ENCODE data around the gene CD74. TPM values are rescaled to one million over a fixed set of nuclear protein-coding genes. Genes with fewer than 3 reads are reported as not detected.

CD74 gene
- total RNA-seq, 1 experiment from 2014 or later, result 118 TPM

DNA sequence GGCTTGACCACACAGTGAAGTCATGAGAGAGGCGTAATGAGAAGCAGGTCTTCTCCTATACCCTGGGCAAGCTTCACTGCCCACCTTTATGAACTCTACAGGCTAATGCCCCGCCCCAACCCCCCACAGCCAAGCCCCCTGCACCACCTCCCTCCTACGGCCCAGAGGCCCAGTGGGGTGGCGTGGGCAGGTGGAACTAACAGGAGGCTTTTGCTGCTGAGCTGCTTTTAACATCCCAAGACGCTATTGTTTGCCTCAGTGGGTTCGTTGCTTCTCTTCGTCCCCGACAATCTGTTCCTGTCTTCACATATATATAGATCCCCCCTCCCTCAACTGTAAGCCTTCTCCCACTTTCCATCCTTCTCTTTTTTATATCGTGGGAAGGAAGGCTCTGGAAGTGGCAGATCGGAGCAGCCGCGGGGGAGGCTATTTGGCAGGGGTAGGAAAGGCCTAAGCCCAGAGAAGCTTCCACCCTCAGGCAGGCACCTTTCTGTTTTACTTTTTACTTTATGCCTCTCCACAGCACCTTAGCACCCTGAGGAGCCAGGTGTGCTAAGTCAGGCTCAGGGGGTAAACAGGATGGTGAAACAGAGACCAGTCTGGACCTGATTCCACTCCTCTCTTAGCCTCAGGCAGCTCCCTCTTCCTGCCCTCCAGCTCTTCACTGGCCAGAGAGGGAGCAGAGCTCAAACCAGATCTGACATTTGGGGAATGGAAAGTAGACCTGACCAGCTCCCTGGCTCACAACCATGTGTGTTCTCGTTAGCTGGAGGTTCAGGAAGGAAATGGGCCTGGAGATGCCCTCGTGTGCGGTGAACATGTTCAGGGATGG is 26.5 kb downstream of the CD74 start:
- in situ Hi-C loops (cut with HindIII; ENCODE audit: low sequenced_read_pairs), result no loop called here
- no peak for DNase-seq (ENCODE audit: low spot score)

DNA sequence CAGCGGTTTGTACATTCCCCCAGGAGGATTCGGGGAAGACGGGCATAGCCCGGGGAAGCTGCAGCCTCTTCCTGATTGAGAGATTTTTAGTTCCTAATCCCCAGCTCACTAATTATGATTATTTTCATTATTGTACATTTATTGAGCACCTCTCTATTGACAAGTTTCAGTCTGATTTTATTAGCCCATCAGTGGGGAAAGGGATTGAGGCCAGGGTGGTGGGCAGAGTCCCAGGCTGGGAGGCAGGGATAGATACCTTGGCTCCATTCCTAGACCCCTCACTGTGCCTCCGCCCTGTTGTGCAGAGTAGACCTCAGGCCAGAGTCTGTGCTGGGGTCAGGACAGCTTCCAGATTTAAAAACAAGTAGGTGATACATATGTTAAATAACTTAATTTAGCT is 28.0 kb downstream of the CD74 start:
- no peak for DNase-seq (ENCODE audit: low spot score)
- in situ Hi-C loops (cut with HindIII; ENCODE audit: low sequenced_read_pairs), result no loop called here

DNA sequence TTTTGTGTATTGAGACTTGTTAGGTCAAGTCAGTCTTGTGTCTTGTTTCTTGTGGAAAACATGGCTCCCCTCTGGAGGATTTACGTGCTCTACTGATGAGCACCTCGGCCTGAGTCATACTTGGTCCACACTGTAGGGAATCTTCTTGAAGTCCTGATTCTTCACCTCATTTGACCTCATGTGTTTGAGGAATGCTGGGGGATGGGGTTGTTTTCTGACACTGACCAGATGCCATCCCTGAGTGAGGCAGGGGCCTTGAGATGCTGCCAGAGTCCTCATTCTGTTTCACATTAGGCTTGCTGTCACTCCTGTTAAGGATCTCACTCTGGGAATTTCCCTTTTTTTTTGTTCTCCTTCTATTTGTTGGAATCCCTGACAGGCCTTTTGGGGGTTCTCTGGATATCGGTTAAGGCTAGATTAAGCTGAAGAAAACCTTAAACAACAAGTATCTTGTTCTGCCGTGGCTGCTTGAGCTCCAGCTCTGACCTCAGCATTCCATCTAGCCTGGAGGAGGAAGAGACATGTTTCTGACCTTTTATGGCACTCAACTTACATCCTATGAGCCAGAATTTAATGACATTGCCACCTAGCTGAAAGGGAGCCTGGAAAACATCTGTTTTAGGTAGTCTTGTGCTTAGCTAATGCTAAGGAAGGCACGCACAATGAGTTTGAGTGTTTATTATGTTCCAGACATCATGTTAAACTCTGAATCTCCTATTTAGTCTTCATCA is 34.6 kb downstream of the CD74 start:
- no peak for DNase-seq (ENCODE audit: low spot score)
- in situ Hi-C loops (cut with HindIII; ENCODE audit: low sequenced_read_pairs), result no loop called here

DNA sequence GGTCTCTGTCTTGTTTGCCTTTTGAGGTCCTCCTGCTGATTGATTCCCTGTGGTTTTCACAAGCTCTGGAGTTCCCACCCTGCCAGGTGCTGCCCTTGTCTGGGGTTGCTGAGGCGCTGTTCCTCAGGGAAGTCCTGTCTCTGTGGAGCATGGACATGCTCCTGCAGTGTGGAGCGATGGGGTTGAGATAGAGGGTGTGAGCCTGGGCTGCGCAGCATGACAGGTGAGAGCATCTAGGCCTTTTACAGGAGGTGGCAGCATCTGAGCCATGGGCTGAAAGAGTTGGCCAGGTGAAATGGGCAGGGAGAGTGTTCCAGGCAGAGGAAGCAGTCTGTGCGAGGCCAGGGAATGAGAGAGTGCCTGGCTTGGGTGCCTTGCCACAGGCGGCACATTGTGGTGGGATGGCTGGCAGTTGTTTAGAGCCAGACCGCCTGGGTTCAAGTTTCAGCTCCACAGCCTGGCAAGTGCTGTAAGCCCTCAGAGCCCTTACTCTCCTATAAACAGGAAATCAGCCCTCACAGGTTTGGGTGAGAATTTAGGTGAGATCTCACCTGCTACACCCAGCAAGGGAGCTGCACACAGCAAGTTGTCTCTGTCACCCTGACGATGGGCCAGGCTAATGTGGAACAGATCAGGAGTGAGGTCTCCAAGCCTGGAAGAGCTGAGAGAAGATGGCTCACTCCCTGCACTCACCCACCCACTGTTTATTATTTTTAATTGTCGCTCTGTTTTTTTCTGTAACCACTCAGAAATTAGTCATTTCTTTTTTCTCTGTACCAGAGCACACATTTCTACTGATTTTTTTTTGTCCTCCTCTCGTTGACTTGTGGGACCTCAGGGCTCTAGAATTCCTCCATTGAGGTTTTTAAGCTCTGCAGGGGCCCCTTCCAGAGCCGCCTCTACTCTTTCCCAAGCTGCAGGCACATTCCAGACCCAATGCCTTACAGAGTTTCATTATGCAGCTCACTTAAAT is 35.6 kb downstream of the CD74 start:
- no peak for DNase-seq (ENCODE audit: low spot score)
- in situ Hi-C loops (cut with HindIII; ENCODE audit: low sequenced_read_pairs), result no loop called here

DNA sequence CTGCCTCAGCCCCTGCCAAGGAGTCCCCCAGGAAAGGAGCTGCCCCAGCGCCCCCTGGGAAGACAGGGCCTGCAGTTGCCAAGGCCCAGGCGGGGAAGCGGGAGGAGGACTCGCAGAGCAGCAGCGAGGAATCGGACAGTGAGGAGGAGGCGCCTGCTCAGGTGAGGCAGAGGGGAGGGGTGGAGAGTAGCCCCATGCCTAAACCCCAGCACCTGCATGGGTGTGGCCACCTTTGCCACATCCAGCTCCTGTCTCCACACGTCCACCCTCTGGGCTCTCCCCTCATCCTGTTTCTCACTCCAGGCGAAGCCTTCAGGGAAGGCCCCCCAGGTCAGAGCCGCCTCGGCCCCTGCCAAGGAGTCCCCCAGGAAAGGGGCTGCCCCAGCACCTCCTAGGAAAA is 38.1 kb downstream of the CD74 start:
- in situ Hi-C loops (cut with HindIII; ENCODE audit: low sequenced_read_pairs), result no loop called here
- DNase-seq (ENCODE audit: low spot score), result no peak

DNA sequence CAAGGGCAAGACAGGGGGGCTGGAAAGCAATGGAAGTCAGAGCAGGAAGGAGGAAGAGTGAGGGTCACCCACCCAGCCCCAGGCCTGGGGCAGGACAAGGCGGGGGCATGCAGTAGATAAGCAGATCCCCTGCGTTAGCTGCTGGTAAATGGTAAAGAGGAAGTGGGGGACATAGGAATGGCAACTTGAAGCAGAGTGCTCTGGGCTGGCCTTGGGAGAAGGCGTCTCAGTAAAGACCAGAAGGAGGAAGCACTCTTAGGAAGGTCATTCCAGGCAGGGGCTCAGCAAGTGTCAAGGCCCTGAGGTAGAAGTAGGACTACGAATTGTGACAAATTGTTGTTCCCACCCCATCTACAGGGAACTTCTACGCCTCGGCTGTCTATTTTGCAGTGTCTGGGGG is 40.1 kb downstream of the CD74 start:
- in situ Hi-C loops (cut with HindIII; ENCODE audit: low sequenced_read_pairs), result no loop called here
- no peak for DNase-seq (ENCODE audit: low spot score)

DNA sequence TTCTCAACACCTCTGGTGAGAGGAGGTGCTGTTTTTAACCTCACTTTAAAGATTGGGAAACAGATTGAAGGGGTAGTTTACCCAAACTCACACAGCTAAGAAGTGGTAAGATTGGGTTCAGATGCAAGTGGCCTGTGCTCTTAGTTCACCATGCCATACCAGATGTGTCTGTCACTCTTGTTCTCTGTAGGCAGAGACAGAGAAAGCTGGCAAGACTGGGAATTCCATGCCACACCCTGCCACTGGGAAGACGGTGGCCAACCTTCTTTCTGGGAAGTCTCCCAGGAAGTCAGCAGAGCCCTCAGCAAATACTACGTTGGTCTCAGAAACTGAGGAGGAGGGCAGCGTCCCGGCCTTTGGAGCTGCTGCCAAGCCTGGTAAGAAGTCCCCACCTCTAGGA is 44.2 kb downstream of the CD74 start:
- DNase-seq (ENCODE audit: low spot score), result no peak
- in situ Hi-C loops (cut with HindIII; ENCODE audit: low sequenced_read_pairs), result no loop called here

DNA sequence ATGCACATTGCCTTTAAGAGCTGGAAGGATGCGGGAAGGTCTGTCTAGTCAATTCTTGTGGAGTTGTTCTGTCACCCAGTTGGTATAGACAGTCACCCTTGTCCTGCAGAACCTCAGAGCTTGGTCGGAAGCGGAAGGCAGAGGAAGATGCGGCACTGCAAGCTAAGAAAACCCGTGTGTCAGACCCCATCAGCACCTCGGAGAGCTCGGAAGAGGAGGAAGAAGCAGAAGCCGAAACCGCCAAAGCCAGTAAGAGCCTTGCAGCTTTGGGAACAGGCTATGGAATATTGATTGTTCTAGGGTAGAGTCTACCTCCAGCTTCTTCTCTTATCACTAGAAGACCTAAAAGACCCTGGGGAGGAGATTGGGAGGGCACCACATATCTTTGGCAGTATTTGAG is 48.7 kb downstream of the CD74 start:
- no peak for DNase-seq (ENCODE audit: low spot score)
- in situ Hi-C loops (cut with HindIII; ENCODE audit: low sequenced_read_pairs), result loop anchor here (5.0 kb wide), 1 partner anchor 38 kb away; no protein-coding TSS in a partner anchor

DNA sequence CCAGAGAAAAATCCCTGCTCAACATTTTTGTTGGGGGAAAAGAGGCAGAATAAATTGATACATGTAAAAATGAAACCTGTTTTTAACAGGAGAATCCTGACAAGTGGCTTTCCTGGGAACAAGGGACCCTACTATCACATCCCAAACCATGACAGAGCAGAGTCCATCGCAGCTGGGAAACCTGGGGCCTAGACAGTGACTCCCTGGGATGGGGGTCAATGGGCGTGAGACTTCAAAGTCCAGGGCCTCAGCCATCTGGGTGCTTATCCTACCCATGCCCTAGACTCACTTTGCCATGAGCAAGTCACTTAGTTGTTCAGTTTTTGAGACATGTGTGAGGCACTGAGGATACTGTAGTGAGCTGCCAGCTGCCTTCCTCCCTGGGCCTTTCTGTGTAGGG is 49.5 kb downstream of the CD74 start:
- DNase-seq (ENCODE audit: low spot score), result no peak
- in situ Hi-C loops (cut with HindIII; ENCODE audit: low sequenced_read_pairs), result loop anchor here (5.0 kb wide), 1 partner anchor 39 kb away; no protein-coding TSS in a partner anchor

DNA sequence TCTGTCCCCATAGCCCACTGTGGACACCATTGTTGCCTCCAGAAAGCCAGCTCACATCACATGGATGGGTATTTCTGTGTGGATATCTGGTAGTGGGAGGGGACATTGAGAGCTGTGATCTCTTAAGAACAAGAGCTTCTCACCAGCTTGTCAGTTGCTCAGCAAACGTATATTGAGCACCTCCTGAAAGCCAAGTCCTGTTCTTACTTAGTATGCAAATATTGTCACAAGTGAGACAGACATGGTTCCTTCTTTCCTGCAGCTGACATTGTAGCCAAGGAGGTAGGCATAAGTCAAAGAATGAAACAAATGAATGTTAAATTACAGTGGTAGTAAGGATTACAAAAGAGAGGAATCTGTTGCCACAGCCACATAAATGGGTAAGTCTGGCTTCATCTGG is 51.4 kb downstream of the CD74 start:
- in situ Hi-C loops (cut with HindIII; ENCODE audit: low sequenced_read_pairs), result loop anchor here (5.0 kb wide), 1 partner anchor 41 kb away; no protein-coding TSS in a partner anchor
- DNase-seq (ENCODE audit: low spot score), result no peak

DNA sequence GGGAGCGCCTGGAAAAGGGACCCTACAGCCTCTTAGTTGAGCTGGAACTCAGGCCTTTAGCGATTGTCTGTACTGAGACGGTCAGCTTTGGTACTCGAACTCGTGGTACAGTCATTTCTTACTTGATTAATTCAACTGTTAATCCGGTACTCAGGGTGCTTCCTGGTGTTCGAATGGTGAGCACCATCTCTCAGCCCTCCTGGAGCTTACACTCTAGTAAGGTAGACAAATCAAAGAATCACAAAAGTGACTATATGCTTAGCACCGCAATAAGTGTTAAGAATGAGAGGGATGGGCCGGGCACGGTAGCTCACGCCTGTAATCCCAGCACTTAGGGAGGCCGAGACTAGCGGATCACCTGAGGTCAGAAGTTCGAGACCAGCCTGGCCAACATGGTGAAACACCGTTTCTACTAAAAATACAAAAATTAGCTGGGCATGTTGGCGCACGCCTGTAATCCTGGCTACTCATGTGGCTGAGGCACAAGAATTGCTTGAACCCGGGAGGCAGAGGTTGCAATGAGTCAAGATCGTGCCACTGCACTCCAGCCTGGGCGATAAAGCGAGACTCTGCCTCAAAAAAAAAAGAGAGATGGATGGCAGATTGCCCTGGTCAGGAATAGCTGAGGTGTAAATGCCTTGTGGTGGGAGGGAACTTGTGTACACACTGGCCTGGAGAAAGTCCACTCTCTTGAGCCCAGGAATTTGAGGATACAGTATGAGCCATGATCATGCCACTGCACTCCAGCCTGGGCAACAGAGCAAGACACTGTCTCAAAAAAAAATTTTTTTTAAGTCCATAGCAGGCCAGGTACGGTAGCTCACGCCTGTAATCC is 54.2 kb downstream of the CD74 start:
- in situ Hi-C loops (cut with HindIII; ENCODE audit: low sequenced_read_pairs), result no loop called here
- no peak for DNase-seq (ENCODE audit: low spot score)

DNA sequence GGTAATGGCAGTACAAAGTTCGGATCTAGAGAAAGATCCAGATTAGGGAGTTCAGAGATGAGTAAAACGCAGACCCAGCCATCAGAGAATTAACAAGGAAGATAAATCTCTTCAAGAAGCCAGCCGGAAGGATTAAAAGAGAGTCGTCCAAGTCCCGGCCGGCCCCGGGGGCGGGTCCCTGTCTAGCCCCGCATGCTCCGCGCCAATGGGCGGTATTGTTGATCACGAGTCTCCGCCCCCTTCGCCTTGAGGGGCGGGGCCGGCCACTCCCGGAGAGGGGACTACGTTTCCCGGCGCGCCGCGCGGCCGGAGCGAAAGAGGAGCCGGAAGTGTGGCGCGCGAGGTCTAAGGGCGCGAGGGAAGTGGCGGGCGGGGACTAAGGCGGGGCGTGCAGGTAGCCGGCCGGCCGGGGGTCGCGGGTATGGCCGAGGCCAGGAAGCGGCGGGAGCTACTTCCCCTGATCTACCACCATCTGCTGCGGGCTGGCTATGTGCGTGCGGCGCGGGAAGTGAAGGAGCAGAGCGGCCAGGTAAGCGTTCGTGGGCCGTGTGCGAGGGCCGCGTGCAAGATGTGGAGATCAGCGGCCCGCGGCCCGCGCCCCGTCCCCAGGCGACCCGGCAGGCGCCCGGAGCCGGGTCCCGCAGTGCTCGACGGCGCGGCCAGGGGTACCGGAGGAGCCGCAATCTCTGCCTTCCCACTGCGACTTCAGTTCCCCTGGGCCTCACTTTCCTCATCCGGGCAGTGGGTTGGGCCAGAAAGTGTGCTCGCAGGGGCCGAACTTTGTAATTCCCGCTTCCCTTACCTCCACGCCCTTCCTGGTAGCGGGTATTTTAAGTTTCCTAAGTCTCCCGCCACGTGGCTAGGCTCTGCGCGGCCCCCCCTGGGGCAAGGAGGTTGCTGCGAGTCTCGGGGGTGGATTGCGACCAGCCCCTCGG is 55.1 kb downstream of the CD74 start, which contains the start of gene TCOF1:
TCOF1 (plus strand) TSS at position 372 of the 935 bp plus-strand sequence; CDS start at position 422, 50 bp downstream.
- DNase-seq (ENCODE audit: low spot score), result peak; percentile 97
- in situ Hi-C loops (cut with HindIII; ENCODE audit: low sequenced_read_pairs), result no loop called here

DNA sequence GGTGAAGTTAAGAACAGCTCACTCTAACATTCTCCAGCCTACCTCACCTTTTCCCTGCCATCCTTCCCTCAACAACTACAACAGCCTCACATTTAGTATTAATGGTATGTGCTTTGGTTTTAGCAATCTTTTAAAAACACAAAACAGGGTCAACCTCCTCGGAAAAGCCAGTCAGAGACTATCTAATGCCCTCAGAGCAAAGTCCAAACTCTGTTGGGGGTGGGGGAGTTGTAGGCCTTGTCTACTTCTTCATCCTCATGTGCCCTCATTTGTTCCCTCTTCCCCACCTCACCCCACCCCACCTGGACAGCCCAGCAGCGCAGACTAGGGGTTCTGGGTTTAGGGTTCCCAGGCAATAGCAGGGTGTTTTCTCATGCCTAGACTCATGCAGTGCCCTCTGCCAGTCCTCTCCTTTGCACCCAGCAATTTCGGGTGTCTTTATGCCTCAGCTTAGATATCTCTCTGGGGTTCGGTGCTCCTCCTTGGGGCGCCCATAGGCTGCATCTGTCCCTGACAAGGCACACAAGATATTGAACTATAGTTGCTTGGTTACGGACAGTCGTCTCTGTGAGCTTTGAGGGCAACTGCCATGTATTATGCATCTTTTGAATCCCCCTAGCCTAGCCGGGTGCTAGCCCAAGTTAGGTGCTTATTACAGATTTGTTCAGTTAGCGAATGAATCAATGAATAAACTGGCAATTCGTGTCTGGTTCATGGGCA is 56.0 kb downstream of the CD74 start:
- in situ Hi-C loops (cut with HindIII; ENCODE audit: low sequenced_read_pairs), result no loop called here
- DNase-seq (ENCODE audit: low spot score), result no peak

DNA sequence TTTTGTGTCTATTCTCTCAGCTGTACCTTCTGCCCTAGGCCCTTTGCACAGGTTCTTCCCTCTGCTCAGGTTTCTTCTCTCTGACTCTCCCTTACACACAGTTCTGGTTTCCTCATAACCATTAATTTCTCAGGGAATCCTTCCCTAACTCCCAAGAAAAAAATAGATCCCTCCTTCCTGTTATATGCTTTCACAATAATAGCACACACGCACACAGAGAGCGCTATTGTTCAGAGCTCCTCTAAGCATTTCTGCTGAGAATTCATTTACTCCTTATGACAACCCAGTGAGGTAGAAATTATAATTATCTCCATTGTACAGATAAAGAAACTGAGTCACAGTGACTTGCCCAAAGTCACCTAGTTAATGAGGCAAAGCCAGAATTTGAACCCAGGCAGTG is 56.9 kb downstream of the CD74 start:
- in situ Hi-C loops (cut with HindIII; ENCODE audit: low sequenced_read_pairs), result no loop called here
- no peak for DNase-seq (ENCODE audit: low spot score)

DNA sequence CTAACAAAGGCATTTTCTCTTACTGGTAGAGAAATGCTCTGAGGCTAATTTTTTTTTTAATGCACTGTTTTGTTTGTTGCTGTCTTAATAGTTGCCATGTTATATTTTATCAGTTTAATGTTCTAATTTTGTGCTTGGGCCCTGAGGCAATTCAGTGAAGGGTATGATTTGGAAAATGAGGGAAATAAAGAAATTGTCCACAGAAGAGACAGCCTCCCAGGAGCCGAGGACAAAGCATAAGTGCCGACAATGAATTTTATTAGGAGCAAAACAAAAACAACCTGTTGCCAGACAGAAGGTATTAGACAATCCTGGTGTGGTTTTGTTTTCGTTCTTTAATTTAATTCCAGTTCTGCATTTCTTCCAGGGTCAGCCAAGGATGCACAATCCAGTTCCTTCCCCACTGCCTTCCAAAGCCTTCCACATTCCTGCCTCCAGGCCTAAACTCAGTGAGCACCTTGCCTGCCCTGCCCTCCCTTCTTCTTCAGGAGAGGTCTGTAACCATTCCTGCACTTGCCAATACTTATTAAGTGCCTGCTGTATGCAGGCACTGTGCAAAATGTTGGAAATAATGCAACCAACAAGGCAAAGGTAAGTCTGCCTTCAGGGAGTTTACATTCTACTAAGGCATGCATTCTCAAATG is 59.6 kb downstream of the CD74 start:
- in situ Hi-C loops (cut with HindIII; ENCODE audit: low sequenced_read_pairs), result no loop called here
- no peak for DNase-seq (ENCODE audit: low spot score)

DNA sequence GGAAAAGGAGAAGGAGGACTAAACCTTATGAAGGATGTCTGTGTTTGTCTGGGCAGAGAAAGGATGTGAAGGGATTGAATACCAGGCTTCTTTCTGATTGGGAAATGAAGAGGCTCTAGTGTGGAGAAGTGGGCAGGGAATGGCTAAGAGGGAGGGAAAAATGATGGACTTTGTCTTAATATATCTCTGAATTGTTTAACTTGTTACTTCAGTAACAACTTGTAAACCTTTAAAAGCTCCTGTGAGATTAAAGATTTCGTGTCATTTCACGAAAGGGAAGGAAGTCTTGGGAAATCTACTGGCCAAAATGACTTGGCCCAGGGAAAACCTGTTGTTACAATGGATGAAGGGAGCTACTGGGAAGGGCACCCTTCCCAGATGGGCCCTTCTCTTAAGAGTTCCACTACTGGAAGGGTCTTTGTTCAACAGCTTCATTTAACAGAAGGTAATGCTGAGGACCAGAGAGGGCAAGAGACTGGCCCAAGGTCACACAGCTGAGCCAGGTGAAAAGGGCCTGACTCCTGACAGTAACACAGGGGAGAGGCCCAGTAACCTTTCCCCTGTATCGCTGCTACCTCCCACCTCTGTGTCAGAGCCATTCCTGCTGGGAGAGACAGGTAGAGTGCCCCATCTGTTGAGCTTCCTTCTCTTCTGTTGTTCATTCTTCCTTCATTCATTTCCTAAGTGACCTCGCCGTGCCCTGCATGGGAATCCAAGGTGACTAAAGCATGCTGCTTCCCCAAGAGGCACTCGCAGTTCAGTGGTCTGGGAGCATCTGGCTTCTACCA is 60.3 kb downstream of the CD74 start:
- no peak for DNase-seq (ENCODE audit: low spot score)
- in situ Hi-C loops (cut with HindIII; ENCODE audit: low sequenced_read_pairs), result no loop called here

Data from G401 (cell line).